Medulla oblongata (tissue), 1 donor: Measurements from ENCODE around the gene TENM4.

Source experiments
- DNase-seq: peaks from one replicate; pipeline ENCODE4 v3.0.0-alpha.2; 2015; ENCODE audit errors: extremely low spot score

TENM4 gene

DNA sequence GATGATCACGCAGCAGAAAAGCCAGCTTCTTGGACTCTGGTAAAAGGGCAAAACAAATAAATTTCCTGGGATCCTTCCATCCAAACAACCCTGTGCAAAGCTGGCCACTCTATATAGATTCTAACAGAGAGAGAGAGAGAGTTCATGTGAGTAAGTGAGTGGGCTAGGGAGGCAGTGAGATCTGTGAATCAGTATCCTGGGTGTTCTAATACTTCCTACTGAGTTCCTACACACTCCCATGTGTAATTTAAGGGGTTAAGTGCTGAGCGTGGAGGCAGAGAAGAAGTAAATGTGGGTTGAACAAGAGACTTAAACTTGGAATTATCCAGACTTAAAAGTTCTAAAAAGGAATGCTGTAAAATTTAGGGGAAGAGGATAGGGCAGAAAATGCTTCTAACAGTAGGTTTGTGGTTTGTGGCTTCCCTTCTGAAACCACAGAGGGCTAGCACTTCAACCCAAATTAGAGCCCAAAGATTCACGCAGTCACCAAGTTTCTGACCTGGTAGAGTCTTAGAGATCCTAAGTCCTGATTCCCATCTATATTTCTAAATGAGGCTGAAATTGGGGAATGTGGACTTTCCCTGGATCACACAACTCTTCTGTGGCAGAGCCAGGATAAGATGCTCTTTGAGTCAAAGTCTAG is 413.9 kb downstream of the TENM4 start:
- peak; percentile 24 for DNase-seq

DNA sequence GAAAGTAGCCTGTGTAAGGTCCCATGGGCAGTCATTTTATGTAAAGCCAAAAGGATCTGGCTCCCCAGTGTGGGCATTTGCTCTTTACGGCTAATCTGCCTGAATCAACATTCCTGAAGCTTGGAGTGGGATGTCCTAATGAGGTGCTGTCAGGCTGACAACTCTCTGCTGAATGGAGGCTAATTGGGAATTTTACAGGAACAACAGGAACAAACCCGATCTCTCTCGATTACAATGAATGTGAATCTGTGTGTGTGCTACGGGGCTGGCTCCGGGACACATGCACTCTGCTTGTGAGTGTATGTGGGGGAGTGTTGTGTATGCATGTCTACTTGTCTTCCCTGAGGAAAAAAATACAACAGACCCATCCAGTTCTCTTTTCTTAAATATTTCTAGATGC is 415.2 kb downstream of the TENM4 start:
- no peak for DNase-seq

DNA sequence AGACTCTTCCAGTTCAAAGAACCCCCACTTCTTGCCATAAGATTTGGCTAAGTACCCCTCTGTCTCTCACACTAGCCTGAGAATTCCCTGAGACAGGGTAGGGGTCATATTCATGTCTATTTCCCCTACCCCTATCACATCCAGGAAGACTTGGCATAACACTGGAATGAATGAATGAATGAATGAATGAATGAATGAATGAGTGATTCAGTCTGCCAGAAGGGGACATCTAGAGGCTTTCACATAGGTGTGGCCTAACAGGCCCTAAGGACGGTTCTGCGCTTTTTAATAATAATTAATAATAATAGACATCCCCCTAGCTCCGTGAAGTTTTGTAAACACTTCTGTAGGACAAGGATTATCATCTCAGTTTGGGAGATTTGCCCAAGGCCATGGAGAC is 415.7 kb downstream of the TENM4 start:
- no peak for DNase-seq

DNA sequence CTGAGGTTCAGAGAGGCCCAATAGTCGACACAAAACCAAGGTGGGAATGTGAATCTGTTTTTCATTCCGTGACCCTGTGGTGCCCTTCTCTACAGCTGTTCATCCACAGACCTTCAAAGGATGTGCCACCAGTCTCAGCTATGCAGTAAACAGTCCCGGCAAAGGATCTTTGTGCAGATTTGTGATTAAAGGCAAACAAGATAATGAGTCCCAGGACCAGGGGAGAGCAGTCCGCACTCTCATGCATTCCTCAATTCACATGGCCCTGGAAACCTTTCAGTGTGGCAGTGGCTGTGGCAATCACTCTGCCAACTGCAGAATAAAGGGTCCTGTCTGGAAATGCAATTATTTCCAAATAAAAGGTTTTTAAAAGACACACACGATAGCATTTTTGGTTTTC is 418.6 kb downstream of the TENM4 start:
- no peak for DNase-seq

DNA sequence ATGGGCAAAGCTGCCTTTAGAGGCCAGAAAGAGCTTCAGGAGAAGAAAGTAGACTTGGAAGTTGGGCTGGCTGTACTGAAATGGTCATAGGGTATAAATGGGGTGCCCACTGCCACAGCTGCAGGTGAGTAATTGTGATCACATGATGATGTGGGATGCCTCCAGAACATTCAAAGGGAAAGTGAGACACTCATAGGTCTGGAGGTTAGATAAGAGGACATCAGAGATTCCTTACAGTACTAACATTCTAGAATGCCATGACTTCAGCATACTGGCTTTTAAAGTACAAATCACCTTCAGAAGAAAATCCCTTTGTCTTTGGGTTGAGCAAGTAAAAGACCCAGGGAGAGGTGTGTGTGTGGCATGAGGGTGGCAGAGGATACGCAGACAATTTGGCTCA is 419.2 kb downstream of the TENM4 start:
- no peak for DNase-seq

DNA sequence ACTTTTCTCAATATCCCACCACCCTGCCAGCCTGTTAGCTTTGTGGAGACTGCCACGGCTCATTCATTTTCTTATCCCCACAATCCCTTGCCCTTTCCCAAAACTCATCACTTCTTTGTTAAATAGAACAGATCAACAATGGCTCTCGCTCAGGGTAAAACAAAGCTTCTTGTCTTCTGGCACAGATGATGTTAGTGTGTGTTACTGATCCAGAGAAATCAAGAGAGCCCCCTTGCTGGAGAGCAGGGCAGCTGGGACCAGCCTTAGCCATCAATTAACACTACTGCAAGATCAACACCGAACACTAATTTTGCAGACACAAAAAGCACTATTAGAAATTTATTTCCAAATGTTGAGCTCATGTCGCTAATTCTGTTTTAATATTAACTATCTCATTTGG is 420.9 kb downstream of the TENM4 start:
- DNase-seq = peak; percentile 87

DNA sequence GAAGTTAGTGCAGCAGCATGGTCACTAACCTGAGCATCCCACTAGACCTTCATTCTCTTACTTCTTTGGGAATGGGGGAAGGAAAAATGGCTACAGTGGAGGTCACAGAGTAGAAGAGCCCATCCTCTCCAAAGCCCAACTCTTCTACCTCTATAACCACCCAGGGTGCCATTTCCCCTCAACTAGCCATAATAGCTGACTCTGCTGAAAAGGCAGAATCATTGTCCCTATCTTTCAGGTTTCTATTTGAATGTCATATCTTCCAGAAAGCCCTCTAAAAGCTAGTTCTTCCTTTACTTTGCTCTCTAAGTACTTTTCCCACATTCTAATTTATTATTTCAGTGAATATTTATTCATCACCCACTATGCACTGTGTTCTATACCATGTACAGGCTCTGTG is 421.6 kb downstream of the TENM4 start:
- no peak for DNase-seq

DNA sequence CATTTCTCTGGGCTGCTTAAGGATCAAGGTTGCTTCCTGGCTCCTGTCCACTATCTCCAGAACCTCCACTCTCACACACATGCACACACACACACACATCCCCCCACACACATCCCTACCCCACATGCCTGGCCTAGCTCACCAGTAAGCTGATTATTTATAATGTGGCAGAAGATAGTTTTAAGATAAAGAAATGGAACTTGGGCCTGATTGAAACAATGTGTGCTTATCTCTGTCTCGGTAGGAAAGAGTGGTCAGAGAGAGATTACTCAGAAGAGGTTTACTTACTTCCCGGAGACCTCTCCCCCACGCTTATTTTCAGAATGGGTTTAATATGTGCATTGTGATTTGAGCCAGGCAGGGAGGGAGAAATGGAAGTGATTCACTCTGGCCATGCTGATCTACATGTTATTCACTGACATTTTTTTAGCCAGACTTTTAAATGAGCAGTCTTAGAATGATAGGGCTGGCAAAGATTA is 422.4 kb downstream of the TENM4 start:
- DNase-seq = no peak

DNA sequence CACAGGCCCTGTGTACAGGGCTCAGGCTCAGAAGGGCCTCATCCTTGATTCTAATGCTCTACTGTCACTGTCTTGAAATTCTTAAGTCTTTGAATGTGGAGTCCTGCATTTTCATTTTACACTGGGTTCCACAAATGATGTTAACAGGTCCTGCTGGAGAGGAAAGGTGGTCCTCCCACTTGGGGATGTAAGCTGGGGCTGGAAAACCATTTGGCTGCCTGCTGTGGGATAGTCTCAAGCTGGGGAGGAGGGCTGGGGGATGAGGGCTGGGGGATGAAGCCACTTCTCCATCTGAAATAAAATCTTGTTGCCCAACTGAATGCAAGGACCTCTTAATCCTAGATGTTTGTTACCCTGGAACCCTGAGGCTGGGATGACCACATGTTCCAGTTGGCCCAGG is 423.0 kb downstream of the TENM4 start:
- no peak for DNase-seq

DNA sequence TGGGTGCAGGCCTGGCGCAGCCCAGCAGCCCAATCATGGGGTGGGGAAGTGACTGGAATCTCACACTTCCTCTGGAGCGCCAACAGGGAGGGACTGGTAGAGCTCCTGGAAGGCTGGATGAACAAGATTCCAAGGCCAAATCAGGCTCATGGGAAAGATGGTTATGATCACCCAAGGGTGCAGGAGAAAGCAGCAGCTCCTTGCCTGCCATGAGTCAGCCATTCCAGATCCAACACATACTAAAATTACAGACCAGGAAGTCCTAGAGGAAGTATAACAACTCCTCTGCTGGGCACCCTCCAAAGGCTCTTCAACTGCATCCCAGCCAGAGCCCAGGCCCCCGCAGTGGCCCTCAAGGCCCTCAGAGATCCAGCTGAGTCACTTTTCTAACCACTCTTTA is 427.3 kb downstream of the TENM4 start:
- no peak for DNase-seq

DNA sequence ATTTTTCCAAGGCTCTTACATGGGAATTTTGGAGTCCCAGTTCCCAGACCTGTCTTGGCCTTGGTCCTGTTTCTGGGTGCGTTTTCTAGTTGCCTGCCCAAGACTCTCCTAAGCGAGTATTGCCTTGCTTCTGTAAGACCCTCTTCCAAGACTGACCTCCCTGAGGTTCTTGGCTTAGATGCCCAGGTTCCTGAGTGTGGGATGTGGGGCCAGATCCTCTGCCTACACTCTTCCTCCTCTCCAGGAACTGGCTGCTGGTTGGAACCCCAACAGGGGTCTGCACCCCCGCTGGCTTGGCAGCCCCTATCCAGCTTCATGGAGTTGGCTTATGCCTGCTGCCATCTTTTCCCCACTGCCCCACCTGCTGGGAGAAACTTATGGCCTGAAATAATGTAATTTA is 429.5 kb downstream of the TENM4 start:
- DNase-seq = no peak

DNA sequence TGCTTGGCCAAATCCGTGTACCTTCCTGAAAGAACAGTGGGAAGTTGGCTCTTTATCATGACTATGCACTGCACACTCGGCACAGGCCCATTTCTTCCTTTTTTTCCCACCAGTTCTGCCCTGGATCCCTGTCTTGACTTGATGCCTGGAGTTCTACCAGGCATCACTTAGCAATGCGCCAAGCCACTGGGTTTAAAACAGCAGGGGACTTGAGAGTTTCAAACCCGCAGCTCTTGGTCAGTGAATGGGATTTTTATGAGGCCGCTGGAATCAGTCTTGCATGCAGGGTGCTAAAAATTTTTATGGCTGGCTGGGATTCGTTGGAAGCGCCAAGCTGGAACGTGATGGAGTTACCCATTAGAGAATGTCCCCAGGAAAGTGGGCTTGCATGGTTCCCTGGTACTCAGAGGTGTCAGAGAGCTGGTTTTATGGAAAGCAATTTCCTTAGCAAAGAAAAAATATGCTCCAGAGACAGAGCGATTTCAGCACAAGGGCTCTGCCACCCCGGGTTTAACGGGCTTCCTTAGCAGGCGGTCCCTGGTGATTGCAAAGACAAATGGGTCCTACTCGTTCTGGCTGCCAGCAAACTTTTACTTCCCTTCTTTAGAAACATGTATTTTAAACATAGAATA is 432.9 kb downstream of the TENM4 start:
- DNase-seq = peak; percentile 36

DNA sequence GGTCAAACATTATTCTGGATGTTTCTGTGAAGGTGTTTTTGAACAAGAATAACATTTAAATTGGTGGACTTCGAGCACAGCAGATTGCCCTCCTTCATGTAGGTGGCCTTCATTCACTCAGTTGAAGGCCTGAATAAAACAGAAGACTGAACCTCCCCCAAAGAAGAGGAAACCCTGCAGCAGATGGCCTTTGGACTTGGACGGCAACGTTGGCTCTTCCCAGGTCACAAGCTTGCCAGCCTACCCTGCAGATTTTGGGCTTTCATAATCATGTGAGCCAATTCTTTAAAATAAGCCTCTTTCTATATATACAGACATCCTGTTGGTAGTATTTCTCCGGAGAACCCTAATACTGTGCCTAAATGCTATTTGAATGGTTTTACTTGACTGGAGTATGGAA is 434.0 kb downstream of the TENM4 start:
- no peak for DNase-seq

DNA sequence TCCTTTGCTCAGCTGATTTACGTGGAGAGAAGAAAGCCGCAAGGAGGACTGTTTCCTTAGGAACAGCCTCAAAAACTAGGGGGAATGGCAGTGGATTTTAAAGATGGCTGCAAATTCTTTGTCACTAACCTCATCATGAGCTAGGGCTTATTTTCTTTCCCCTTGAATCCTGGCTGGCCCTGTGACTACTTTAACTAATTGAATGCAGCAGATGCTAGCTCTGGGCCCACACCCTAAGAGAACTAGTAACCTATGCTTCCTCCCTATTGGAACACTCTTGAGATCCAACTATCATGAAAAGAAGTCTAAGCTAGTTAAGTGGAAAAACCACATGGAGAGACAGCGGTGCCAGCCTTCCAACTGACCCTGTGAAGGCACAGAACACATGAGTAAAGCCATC is 444.8 kb downstream of the TENM4 start:
- no peak for DNase-seq

DNA sequence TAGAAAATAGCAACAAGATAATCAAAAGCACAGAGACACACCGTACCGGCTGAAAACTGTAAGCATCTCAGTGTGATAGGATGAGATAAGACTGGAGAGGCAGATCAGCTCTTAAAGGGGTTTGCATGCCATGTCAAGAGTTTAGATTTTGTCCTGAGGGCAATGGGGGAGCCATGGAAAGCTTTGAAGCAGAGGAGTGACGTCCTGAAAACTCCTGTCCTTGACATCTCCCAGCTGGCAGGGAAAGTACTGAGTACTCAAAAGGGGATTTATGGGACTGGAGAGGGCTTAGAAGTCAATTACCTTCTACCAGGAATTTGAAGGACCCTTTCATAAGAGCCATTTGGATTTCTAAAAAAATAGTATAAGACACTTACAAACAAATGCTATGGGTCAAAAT is 445.7 kb downstream of the TENM4 start:
- DNase-seq = no peak

DNA sequence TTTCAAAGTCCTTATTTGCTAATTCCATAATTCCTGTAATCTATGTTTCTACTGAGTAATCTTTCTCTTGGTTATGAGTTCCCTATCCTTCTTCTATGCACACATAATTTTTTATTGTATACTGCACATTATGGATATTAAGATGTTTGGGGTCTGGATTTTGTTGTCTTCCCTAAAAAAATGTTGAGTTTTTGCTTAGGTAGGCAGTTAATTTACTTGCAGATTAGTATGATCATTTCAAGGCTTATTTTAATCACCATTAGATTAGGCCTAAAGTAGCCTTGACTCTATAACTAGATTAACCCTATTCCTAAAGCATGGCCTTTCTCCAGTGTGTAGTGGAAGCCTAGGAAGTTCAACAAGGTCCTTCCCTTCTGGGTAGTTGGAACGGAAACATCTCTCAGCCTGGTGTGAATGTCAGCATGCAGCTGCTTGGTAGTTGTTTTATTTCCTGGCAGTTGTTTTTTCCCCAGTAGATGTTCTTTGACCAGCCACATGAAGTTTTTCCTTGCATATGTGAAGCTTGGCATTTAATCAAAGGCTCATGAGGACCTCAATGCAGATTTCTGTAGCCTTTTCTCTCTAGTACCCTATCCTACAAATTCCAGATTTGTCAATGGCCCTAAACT is 446.9 kb downstream of the TENM4 start:
- no peak for DNase-seq

DNA sequence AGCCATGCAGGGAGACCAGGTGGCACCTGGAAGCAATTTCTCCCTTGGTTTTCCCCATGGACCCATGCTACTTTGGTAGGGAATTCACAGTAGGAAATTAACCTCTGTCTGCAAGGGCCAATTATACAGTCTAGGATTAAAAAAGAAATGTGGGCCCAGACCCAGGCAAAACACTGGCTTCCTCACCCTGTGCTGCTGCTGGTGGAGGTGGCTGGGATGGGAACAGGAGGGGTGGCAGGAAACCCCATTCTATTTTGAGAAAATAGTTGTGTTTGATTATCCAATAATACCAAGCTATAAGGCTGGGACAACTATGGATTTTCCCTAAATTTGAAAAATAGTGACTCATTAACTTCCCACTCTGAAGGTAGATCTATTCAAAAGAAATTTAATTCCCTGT is 449.1 kb downstream of the TENM4 start:
- no peak for DNase-seq

DNA sequence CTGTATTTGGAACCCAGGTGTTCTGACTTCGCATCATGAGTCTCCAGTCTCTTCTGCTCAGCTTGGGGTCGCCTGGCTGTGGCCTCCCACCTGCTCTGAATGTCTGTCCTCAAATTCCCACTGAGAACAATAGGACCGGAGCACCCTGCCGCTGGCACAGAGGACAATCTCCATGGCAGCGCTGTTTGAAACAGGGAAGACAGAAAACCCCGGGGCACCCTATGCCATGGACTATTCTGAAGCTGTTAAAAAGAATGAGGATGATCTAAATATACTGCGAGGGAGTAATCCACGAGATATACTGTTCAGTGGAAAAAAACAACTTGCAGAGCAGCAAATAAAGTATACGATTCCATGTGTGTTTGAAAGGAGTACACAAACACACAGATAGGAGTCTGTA is 450.6 kb downstream of the TENM4 start:
- no peak for DNase-seq

DNA sequence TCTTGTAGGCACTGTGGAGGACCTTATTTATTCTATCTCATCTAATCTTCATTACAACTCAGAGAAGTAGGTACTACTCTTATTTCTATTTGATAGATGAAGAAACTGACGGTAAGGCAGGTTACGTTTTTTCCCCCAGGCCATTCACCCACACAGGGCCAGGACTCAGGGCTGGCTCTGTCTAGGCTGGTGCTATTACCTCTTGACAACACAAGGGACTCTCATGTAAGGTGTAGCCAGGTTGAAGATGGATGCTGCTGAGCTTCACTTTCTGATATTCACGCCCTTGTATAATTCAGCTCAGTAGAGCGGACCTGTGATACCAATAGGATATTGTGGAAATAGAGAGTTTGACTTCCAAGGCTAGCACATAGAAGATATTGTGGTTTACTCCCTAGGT is 453.1 kb downstream of the TENM4 start:
- DNase-seq = no peak

DNA sequence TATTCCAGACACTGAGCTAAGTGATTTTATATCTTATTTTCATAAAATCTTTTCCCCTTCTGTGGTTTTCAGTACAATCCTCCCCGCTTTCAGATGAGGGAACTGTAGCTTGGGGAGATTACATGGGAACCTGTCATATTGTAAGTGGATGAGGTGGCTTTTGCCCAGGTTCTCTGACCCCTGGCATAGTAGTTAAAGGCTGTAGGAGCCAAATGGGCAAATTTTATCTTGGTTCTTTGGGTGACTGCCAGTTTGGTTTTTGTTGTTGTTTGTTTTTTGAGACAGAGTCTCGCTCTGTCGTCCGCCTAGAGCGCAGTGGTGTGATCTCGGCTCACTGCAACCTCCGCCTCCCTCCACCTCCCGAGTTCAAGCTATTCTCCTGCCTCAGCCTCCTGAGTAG is 454.5 kb downstream of the TENM4 start:
- no peak for DNase-seq

DNA sequence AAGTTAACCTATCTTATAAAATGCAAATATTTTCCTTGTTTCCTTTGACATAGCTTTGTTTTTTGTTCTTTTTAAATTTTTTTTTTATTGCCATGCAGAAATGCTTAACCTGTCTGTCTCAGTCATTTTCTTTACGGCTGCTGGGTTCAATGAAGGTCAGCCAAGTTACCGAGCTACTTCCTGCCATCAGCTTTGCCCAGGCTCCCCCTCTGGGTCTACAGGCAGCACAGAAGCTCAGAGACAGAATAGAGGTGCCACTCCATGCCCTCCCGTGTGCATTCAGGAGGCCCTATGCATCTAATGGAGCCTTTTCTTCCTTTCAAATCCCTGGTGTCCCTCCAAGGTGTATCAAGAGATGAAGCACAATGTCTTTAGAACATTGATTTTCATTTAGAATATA is 455.2 kb downstream of the TENM4 start:
- no peak for DNase-seq

DNA sequence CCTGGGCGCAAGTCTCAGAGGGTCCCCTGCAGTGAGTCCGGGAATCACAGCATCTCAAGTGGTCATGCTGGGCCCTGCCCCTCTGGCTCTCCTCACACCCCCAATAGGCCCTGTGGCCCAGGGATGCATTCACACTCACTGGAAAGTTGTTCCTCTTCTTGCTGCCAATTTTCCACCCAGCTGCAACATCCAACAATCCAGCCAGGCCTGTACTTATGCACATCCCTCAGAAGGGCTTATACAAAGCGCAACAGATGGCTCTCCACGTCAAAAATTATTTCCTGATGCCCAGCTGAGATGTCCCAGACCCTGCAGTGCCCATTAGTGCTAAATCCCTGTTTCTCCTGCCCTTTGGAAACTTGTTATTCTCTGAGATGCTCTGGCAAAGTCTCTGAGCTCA is 458.4 kb downstream of the TENM4 start:
- no peak for DNase-seq

DNA sequence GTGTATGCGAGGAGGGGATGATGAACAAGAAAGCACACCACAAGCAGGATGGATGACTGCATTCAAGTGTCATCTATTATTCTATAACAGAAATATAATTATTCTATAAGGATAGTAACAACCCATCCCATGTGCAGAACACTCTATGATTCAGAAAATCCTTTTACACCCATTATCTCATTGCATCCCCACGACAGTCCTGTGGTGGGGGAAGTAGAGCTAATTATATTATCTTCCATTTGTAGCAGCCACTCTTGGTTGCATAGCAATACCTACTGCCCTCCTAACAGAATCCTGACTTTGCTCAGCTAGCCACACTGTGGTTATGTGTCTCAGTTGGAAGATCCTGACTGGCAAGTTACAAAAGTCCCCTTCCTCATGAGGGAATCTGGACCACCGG is 459.7 kb downstream of the TENM4 start:
- no peak for DNase-seq

DNA sequence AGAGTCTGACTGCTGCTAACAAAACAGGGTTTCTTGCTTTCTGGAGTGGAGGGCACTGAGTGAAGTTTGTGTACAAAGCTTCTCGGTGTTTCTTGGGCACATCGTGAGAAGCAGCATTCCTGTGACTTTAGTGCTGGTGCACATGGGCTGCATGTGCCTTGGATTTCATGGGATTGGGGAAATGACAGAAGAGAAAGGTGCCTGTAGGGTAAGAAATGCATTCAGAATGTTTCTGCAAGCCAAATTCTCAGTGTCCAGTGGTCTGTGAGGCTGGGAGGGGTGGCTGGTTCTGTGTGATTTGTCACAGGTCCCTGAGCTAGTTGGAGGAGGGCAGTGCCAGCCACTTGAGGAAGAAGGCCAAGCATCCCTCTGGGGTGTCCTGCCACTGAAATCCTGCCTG is 462.0 kb downstream of the TENM4 start:
- DNase-seq = no peak
